Mesendoderm (in vitro differentiated cells): ENCODE data around the gene CELF5.

Experiments used
- DNase-seq: peaks from one replicate; pipeline ENCODE4 v3.0.0; 2013
- H2AK5ac ChIP-seq: 2 replicates; pipeline ENCODE4 v1.6.1; 2013; ENCODE audit warnings: low read length, inconsistent platforms
- H2BK120ac ChIP-seq: 2 replicates; pipeline ENCODE4 v1.6.1; 2013; ENCODE audit warnings: low read depth, mild to moderate bottlenecking, low read length, moderate library complexity, mixed read lengths
- H2BK15ac ChIP-seq: replicated peaks from 2 replicates; pipeline ENCODE4 v1.6.1; 2013; ENCODE audit warnings: low read depth, mild to moderate bottlenecking, moderate library complexity
- H2BK5ac ChIP-seq: 2 replicates; pipeline ENCODE4 v1.6.1; 2013; ENCODE audit warnings: low read length, inconsistent platforms
- H3K18ac ChIP-seq: 2 replicates; pipeline ENCODE4 v1.6.1; 2013; ENCODE audit warnings: mild to moderate bottlenecking, low read length, mixed read lengths
- H3K23ac ChIP-seq: one replicate; pipeline ENCODE4 v1.6.1; 2013; ENCODE audit warnings: low read length
- H3K27ac ChIP-seq: 2 replicates; pipeline ENCODE4 v1.5.1; 2013; ENCODE audit warnings: low read depth, mild to moderate bottlenecking, inconsistent platforms, low read length, moderate library complexity
- H3K27me3 ChIP-seq: 2 replicates; pipeline ENCODE4 v1.6.1; 2013; ENCODE audit warnings: low read length, control low read depth, mild to moderate bottlenecking, inconsistent platforms; ENCODE audit not compliant: insufficient read depth, poor library complexity
- H3K36me3 ChIP-seq: 2 replicates; pipeline ENCODE4 v1.6.1; 2013; ENCODE audit warnings: low read length, inconsistent platforms; ENCODE audit not compliant: control insufficient read depth, insufficient read depth
- H3K4ac ChIP-seq: one replicate; pipeline ENCODE4 v1.6.1; 2013; ENCODE audit warnings: low read depth, mild to moderate bottlenecking, low read length, moderate library complexity
- H3K4me1 ChIP-seq: 2 replicates; pipeline ENCODE4 v1.6.1; 2013; ENCODE audit warnings: low read depth, low read length, inconsistent platforms; ENCODE audit not compliant: control insufficient read depth
- H3K4me2 ChIP-seq: 2 replicates; pipeline ENCODE4 v1.6.1; 2013; ENCODE audit warnings: low read length
- H3K4me3 ChIP-seq: 2 replicates; pipeline ENCODE4 v1.5.1; 2013; ENCODE audit warnings: mild to moderate bottlenecking, low read length
- H3K56ac ChIP-seq: one replicate; pipeline ENCODE4 v1.6.1; 2013; ENCODE audit warnings: low read length
- H3K79me1 ChIP-seq: 2 replicates; pipeline ENCODE4 v1.6.1; 2013; ENCODE audit warnings: low read length, inconsistent platforms
- H3K79me2 ChIP-seq: 2 replicates; pipeline ENCODE4 v1.6.1; 2013; ENCODE audit warnings: mild to moderate bottlenecking, low read length; ENCODE audit not compliant: control insufficient read depth, insufficient read depth
- H3K9ac ChIP-seq: 2 replicates; pipeline ENCODE4 v1.6.1; 2013; ENCODE audit warnings: low read length, inconsistent platforms
- H4K5ac ChIP-seq: one replicate; pipeline ENCODE4 v1.6.1; 2013; ENCODE audit warnings: low read length
- H4K8ac ChIP-seq: one replicate; pipeline ENCODE4 v1.6.1; 2013; ENCODE audit warnings: low read depth, mild to moderate bottlenecking, control low read depth, low read length, moderate library complexity
- WGBS: extraction: QIAGEN DNeasy Blood & Tissue Kit; methylation state at CpG from one replicate; pipeline ENCODE4 v1.1.7; 2013; ENCODE audit warnings: low lambda C conversion rate, missing lambda C conversion rate; ENCODE audit not compliant: insufficient coverage; ENCODE audit errors: extremely low coverage; 5-methylcytosine and 5-hydroxymethylcytosine counted together

Gene CELF5

GRCh38 chr19:3204646-3205275 lies 19.7 kb upstream of the CELF5 start:
- no peaks in the 10 kb centered on the region for H3K27me3 ChIP-seq
- no peak overlapping the region for H2BK5ac ChIP-seq
- no peak overlapping the region for H4K5ac ChIP-seq
- no peak overlapping the region for H2AK5ac ChIP-seq
- no peaks in the 10 kb centered on the region for H3K79me1 ChIP-seq
- peaks cover 5% of the 10 kb centered on the region for H3K36me3 ChIP-seq
- no peak overlapping the region for H3K56ac ChIP-seq
- H3K9ac ChIP-seq: no peak overlapping the region
- no peak overlapping the region for H3K4ac ChIP-seq
- no peak overlapping the region for H4K8ac ChIP-seq
- no peaks in the 10 kb centered on the region for H3K4me1 ChIP-seq
- no peak overlapping the region for H2BK120ac ChIP-seq
- H3K4me2 ChIP-seq: no peak overlapping the region
- no peak overlapping the region for H3K23ac ChIP-seq
- H3K18ac ChIP-seq: no peak overlapping the region
- H3K4me3 ChIP-seq: no peak overlapping the region
- no peak overlapping the region for H3K27ac ChIP-seq
- no CpG with 5 or more reads among the region's 35 CpGs for WGBS
- no peaks in the 10 kb centered on the region for H3K79me2 ChIP-seq
- DNase-seq: no peak
- no peak overlapping the region for H2BK15ac ChIP-seq

- no peak overlapping the region for H4K5ac ChIP-seq
- no peaks in the 10 kb centered on the region for H3K4me1 ChIP-seq
- no peak overlapping the region for H2AK5ac ChIP-seq
- no peak overlapping the region for H2BK15ac ChIP-seq
- no peak overlapping the region for H3K4ac ChIP-seq
- no peak for DNase-seq
- no peak overlapping the region for H4K8ac ChIP-seq
- no peak overlapping the region for H3K56ac ChIP-seq
- no peaks in the 10 kb centered on the region for H3K27me3 ChIP-seq
- no peak overlapping the region for H3K23ac ChIP-seq
- WGBS: no CpG with 5 or more reads among the region's 28 CpGs
- no peak overlapping the region for H3K9ac ChIP-seq
- no peak overlapping the region for H3K4me2 ChIP-seq
- H3K79me2 ChIP-seq: no peaks in the 10 kb centered on the region
- no peak overlapping the region for H2BK5ac ChIP-seq
- H3K18ac ChIP-seq: no peak overlapping the region
- H3K4me3 ChIP-seq: no peak overlapping the region
- peaks cover 5% of the 10 kb centered on the region for H3K36me3 ChIP-seq
- H3K79me1 ChIP-seq: no peaks in the 10 kb centered on the region
- H2BK120ac ChIP-seq: no peak overlapping the region
- H3K27ac ChIP-seq: no peak overlapping the region
Measured at GRCh38 chr19:3206216-3206953, 18.1 kb upstream of the CELF5 start.

GRCh38 chr19:3207461-3208242 lies 16.8 kb upstream of the CELF5 start:
- Histone ChIP-seq H2BK5ac (no peak overlapping the region), H3K27me3 (no peaks in the 10 kb centered on the region), H3K56ac (no peak overlapping the region), H2AK5ac (no peak overlapping the region), H3K4me3 (no peak overlapping the region), H4K8ac (no peak overlapping the region), H3K23ac (no peak overlapping the region), H3K79me1 (no peaks in the 10 kb centered on the region), H4K5ac (no peak overlapping the region), H3K4me2 (no peak overlapping the region), H3K18ac (no peak overlapping the region), H3K4ac (no peak overlapping the region), H2BK120ac (no peak overlapping the region), H3K4me1 (no peaks in the 10 kb centered on the region), H3K9ac (no peak overlapping the region), H3K27ac (no peak overlapping the region), H2BK15ac (no peak overlapping the region), H3K36me3 (peaks cover 5% of the 10 kb centered on the region), H3K79me2 (no peaks in the 10 kb centered on the region)
- peak; percentile 47 for DNase-seq
- WGBS: no CpG with 5 or more reads among the region's 43 CpGs

- H4K8ac ChIP-seq: no peak overlapping the region
- H3K23ac ChIP-seq: no peak overlapping the region
- no peak overlapping the region for H3K4ac ChIP-seq
- H3K18ac ChIP-seq: no peak overlapping the region
- peaks cover 5% of the 10 kb centered on the region for H3K36me3 ChIP-seq
- H3K79me1 ChIP-seq: no peaks in the 10 kb centered on the region
- H3K56ac ChIP-seq: no peak overlapping the region
- H3K4me3 ChIP-seq: no peak overlapping the region
- H3K79me2 ChIP-seq: no peaks in the 10 kb centered on the region
- no peak overlapping the region for H2BK120ac ChIP-seq
- no peak overlapping the region for H2AK5ac ChIP-seq
- no peak overlapping the region for H3K4me2 ChIP-seq
- no peak overlapping the region for H4K5ac ChIP-seq
- H2BK15ac ChIP-seq: no peak overlapping the region
- no peaks in the 10 kb centered on the region for H3K4me1 ChIP-seq
- no peak for DNase-seq
- H3K27ac ChIP-seq: no peak overlapping the region
- H2BK5ac ChIP-seq: no peak overlapping the region
- no peaks in the 10 kb centered on the region for H3K27me3 ChIP-seq
- no CpG with 5 or more reads among the region's 33 CpGs for WGBS
- no peak overlapping the region for H3K9ac ChIP-seq
Measured at GRCh38 chr19:3208317-3209207, 15.9 kb upstream of the CELF5 start.

- Histone ChIP-seq H2BK120ac (no peak overlapping the region), H3K56ac (no peak overlapping the region), H4K8ac (no peak overlapping the region), H3K27ac (no peak overlapping the region), H3K79me1 (no peaks in the 10 kb centered on the region), H3K9ac (no peak overlapping the region), H3K79me2 (no peaks in the 10 kb centered on the region), H3K4me2 (no peak overlapping the region), H3K36me3 (peaks cover 5% of the 10 kb centered on the region), H2BK15ac (no peak overlapping the region), H3K27me3 (no peaks in the 10 kb centered on the region), H4K5ac (no peak overlapping the region), H3K23ac (no peak overlapping the region), H2BK5ac (no peak overlapping the region), H3K4ac (no peak overlapping the region), H3K4me3 (no peak overlapping the region), H3K4me1 (no peaks in the 10 kb centered on the region), H2AK5ac (no peak overlapping the region), H3K18ac (no peak overlapping the region)
- WGBS: no CpG with 5 or more reads among the region's 20 CpGs
- DNase-seq: peak; percentile 54
Measured at GRCh38 chr19:3210347-3211017, 14.0 kb upstream of the CELF5 start.
